RWPE2 (cell line): ENCODE results near the gene DZIP1.
A peak's percentile ranks its signal among the peaks of the same experiment; 100 is the strongest.

Experiments
- ATAC-seq: fragments of 200-7000 bp; cut with Tn5 transposase; 3 replicates; pipeline ENCODE4 v1.9.1; 2021; ENCODE audit warnings: low read depth
- DNase-seq: peaks from one replicate; pipeline ENCODE4 v3.0.0-alpha.2; 2020; ENCODE audit warnings: low spot score
- H3K27ac ChIP-seq: fragments of 450-650 bp; 2 replicates; pipeline ENCODE4 v1.5.1; 2017; ENCODE audit warnings: mild to moderate bottlenecking; ENCODE audit not compliant: poor library complexity, severe bottlenecking
- H3K27me3 ChIP-seq: fragments of 250-450 bp; sonication (Bioruptor Pico); 2 replicates; pipeline ENCODE4 v1.5.1; 2021; ENCODE audit warnings: mild to moderate bottlenecking, moderate library complexity; ENCODE audit not compliant: insufficient read depth, poor library complexity, severe bottlenecking
- H3K36me3 ChIP-seq: fragments of 250-450 bp; sonication (Bioruptor Pico); 2 replicates; pipeline ENCODE4 v1.5.1; 2020; ENCODE audit warnings: low read depth, mild to moderate bottlenecking, moderate library complexity
- H3K4me1 ChIP-seq: fragments of 250-450 bp; sonication (Bioruptor Pico); 2 replicates; pipeline ENCODE4 v1.5.1; 2021; ENCODE audit warnings: mild to moderate bottlenecking, moderate library complexity; ENCODE audit not compliant: insufficient read depth, poor library complexity, severe bottlenecking
- H3K4me3 ChIP-seq: fragments of 250-450 bp; sonication (Bioruptor Pico); 2 replicates; pipeline ENCODE4 v1.5.1; 2021; ENCODE audit warnings: mild to moderate bottlenecking, moderate library complexity; ENCODE audit not compliant: severe bottlenecking
- H3K9me3 ChIP-seq: fragments of 250-450 bp; sonication (Bioruptor Pico); 2 replicates; pipeline ENCODE4 v1.5.1; 2021; ENCODE audit warnings: mild to moderate bottlenecking, moderate library complexity; ENCODE audit not compliant: severe bottlenecking
- CTCF ChIP-seq: fragments of 450-650 bp; IDR thresholded peaks from one replicate; pipeline ENCODE4 v1.5.1; 2017; ENCODE audit warnings: mild to moderate bottlenecking, moderate library complexity; ENCODE audit not compliant: poor library complexity, severe bottlenecking

The DZIP1 gene

GRCh38 chr13:95656386-95657015 is 12.0 kb upstream of the DZIP1 start:
- DNase-seq (no peak), ATAC-seq (peak; percentile 95)
- Histone ChIP-seq H3K4me3 (no peak overlapping the region), H3K4me1 (no peaks in the 10 kb centered on the region), H3K9me3 (no peaks in the 10 kb centered on the region), H3K27ac (no peak overlapping the region), H3K27me3 (no peaks in the 10 kb centered on the region), H3K36me3 (no peaks in the 10 kb centered on the region)
- no peak for TF ChIP-seq CTCF

GRCh38 chr13:95652821-95653220 is 8.3 kb upstream of the DZIP1 start:
- no peaks in the 10 kb centered on the region for H3K9me3 ChIP-seq
- no peak overlapping the region for H3K4me3 ChIP-seq
- no peaks in the 10 kb centered on the region for H3K4me1 ChIP-seq
- no peaks in the 10 kb centered on the region for H3K27me3 ChIP-seq
- no peak for DNase-seq
- no peak overlapping the region for H3K27ac ChIP-seq
- no peaks in the 10 kb centered on the region for H3K36me3 ChIP-seq
- TF ChIP-seq CTCF: no peak
- no peak for ATAC-seq

GRCh38 chr13:95652244-95652764 is 7.8 kb upstream of the DZIP1 start:
- Histone ChIP-seq H3K4me3 (no peak overlapping the region), H3K36me3 (no peaks in the 10 kb centered on the region), H3K4me1 (no peaks in the 10 kb centered on the region), H3K9me3 (no peaks in the 10 kb centered on the region), H3K27me3 (no peaks in the 10 kb centered on the region), H3K27ac (no peak overlapping the region)
- DNase-seq: no peak
- TF ChIP-seq CTCF: no peak
- ATAC-seq: no peak

GRCh38 chr13:95650696-95651095 is 6.2 kb upstream of the DZIP1 start:
- no peak for TF ChIP-seq CTCF
- Histone ChIP-seq H3K27me3 (no peaks in the 10 kb centered on the region), H3K4me3 (no peak overlapping the region), H3K27ac (no peak overlapping the region), H3K4me1 (no peaks in the 10 kb centered on the region), H3K9me3 (no peaks in the 10 kb centered on the region), H3K36me3 (no peaks in the 10 kb centered on the region)
- DNase-seq (no peak), ATAC-seq (no peak)

GRCh38 chr13:95647321-95647720 is 2.8 kb upstream of the DZIP1 start:
- DNase-seq (no peak), ATAC-seq (no peak)
- H3K27me3 ChIP-seq: no peaks in the 10 kb centered on the region
- no peak overlapping the region for H3K27ac ChIP-seq
- no peak overlapping the region for H3K4me3 ChIP-seq
- no peaks in the 10 kb centered on the region; the same call in 1 of the 2 replicates for H3K36me3 ChIP-seq
- no peaks in the 10 kb centered on the region for H3K9me3 ChIP-seq
- peaks cover 8% of the 10 kb centered on the region for H3K4me1 ChIP-seq
- TF ChIP-seq CTCF: no peak
